Lower lobe of right lung (tissue), 2 donors: Measurements from ENCODE around the gene NPRL2. TPM values are rescaled to one million over a fixed set of nuclear protein-coding genes. Genes with fewer than 3 reads are reported as not detected.

Experiments
- ATAC-seq, 2 donors: fragments of 200-7000 bp; cut with Tn5 transposase; one replicate each; pipeline ENCODE4 v1.9.1; 2020 to 2022; ENCODE audit warnings: mild to moderate bottlenecking in 2 of 2, moderate library complexity in 2 of 2
- DNase-seq: peaks from one replicate; pipeline ENCODE4 v3.0.0-alpha.2; 2020
- H3K27ac ChIP-seq: fragments of 200-600 bp; one replicate; pipeline ENCODE4 v1.8.0; 2022
- H3K27me3 ChIP-seq: fragments of 200-600 bp; one replicate; pipeline ENCODE4 v1.8.0; 2022; ENCODE audit warnings: low read depth
- H3K36me3 ChIP-seq: fragments of 200-600 bp; one replicate; pipeline ENCODE4 v1.8.0; 2022; ENCODE audit warnings: mild to moderate bottlenecking
- H3K4me1 ChIP-seq: fragments of 200-600 bp; one replicate; pipeline ENCODE4 v1.8.0; 2022
- H3K4me3 ChIP-seq: fragments of 200-600 bp; one replicate; pipeline ENCODE4 v1.8.0; 2022; ENCODE audit warnings: mild to moderate bottlenecking
- H3K9me3 ChIP-seq: fragments of 200-600 bp; one replicate; pipeline ENCODE4 v1.8.0; 2022
- CTCF ChIP-seq: fragments of 200-600 bp; IDR thresholded peaks from one replicate; pipeline ENCODE4 v1.8.0; 2022; ENCODE audit warnings: antibody characterized with exemption, mild to moderate bottlenecking
- intact Hi-C: fragments of 100-400 bp; cut with DNase I; formaldehyde crosslinking; loops from one replicate; pipeline ENCODE4 v1.11.0; 2022
- total RNA-seq: library from RNA; stranded (reverse); fragmentation: NEBNext Ultra II Directional; extraction: Animal tissue kit (Norgen Biotek cat#: 25700); gene quantifications from one replicate; pipeline ENCODE4 v1.2.1, GENCODE V29; 2021
- donor health status: DM: no; HTN: yes; CAD: no; lungs with severe emphysema.

Gene NPRL2
- total RNA-seq, 1 donor from 2014 or later, result 17.7 TPM

- H3K4me3 ChIP-seq, result peak overlapping the region; percentile 97
- no peak for TF ChIP-seq CTCF
- intact Hi-C loops, result no loop called here
- DNase-seq, result no peak
- ATAC-seq, result no peak
- H3K27ac ChIP-seq, result peak overlapping the region; percentile 89
- no peaks in the 10 kb centered on the region for H3K27me3 ChIP-seq
- H3K36me3 ChIP-seq, result peaks cover 45% of the 10 kb centered on the region
- no peaks in the 10 kb centered on the region for H3K9me3 ChIP-seq
- H3K4me1 ChIP-seq, result peaks cover 59% of the 10 kb centered on the region
These were observed 23.4 kb downstream of the NPRL2 start for GRCh38 chr3:50327129-50327528.

- TF ChIP-seq CTCF, result no peak
- ATAC-seq, result no peak
- Histone ChIP-seq H3K4me1 (peaks cover 63% of the 10 kb centered on the region), H3K36me3 (peaks cover 36% of the 10 kb centered on the region), H3K4me3 (no peak overlapping the region), H3K9me3 (no peaks in the 10 kb centered on the region), H3K27ac (no peak overlapping the region), H3K27me3 (no peaks in the 10 kb centered on the region)
- intact Hi-C loops, result no loop called here
- DNase-seq, result no peak
These were observed 24.4 kb downstream of the NPRL2 start for GRCh38 chr3:50326182-50326541.

- intact Hi-C loops, result no loop called here
- H3K36me3 ChIP-seq, result peaks cover 31% of the 10 kb centered on the region
- no peaks in the 10 kb centered on the region for H3K9me3 ChIP-seq
- TF ChIP-seq CTCF, result no peak
- no peak overlapping the region for H3K4me3 ChIP-seq
- H3K27ac ChIP-seq, result peak overlapping the region; percentile 98
- H3K27me3 ChIP-seq, result no peaks in the 10 kb centered on the region
- H3K4me1 ChIP-seq, result peaks cover 64% of the 10 kb centered on the region
- DNase-seq, result no peak
- no peak for ATAC-seq
These were observed 24.9 kb downstream of the NPRL2 start for GRCh38 chr3:50325497-50326181.

- H3K4me1 ChIP-seq, result peaks cover 69% of the 10 kb centered on the region
- TF ChIP-seq CTCF, result no peak
- H3K27ac ChIP-seq, result peak overlapping the region; percentile 98
- H3K4me3 ChIP-seq, result no peak overlapping the region
- H3K36me3 ChIP-seq, result peaks cover 28% of the 10 kb centered on the region
- intact Hi-C loops, result no loop called here
- no peak for ATAC-seq
- no peak for DNase-seq
- H3K27me3 ChIP-seq, result no peaks in the 10 kb centered on the region
- no peaks in the 10 kb centered on the region for H3K9me3 ChIP-seq
These were observed 25.5 kb downstream of the NPRL2 start for GRCh38 chr3:50325113-50325480.

- ATAC-seq (peak; percentile 7 to 9), DNase-seq (peak; percentile 81)
- H3K27me3 ChIP-seq, result no peaks in the 10 kb centered on the region
- H3K27ac ChIP-seq, result peak overlapping the region; percentile 98
- peak; percentile 87 for TF ChIP-seq CTCF
- peak overlapping the region; percentile 9 for H3K4me3 ChIP-seq
- intact Hi-C loops, result no loop called here
- H3K4me1 ChIP-seq, result peaks cover 75% of the 10 kb centered on the region
- H3K9me3 ChIP-seq, result no peaks in the 10 kb centered on the region
- peaks cover 28% of the 10 kb centered on the region for H3K36me3 ChIP-seq
These were observed 26.0 kb downstream of the NPRL2 start for GRCh38 chr3:50324351-50325112.
